DOHH2 (cell line): ENCODE results near the gene SLC6A17.

Experiments
- H3F3A ChIP-seq: fragments of 200-600 bp; sonication (generic), shearing (Covaris generic); 2 replicates; pipeline ENCODE4 v1.6.0; 2016; ENCODE audit warnings: antibody characterized with exemption, mild to moderate bottlenecking; ENCODE audit not compliant: control insufficient read depth, insufficient read depth
- H3K27ac ChIP-seq: fragments of 200-600 bp; sonication (generic); 2 replicates; pipeline ENCODE4 v1.5.1; 2014; ENCODE audit warnings: low read depth, mild to moderate bottlenecking, low read length, moderate library complexity
- H3K27me3 ChIP-seq: fragments of 200-600 bp; sonication (generic); 2 replicates; pipeline ENCODE4 v1.6.1; 2014; ENCODE audit warnings: mild to moderate bottlenecking, low read length, mixed read lengths; ENCODE audit not compliant: control insufficient read depth
- H3K36me3 ChIP-seq: fragments of 200-600 bp; sonication (generic); 2 replicates; pipeline ENCODE4 v1.6.1; 2014; ENCODE audit warnings: mild to moderate bottlenecking, low read length, moderate library complexity, mixed read lengths; ENCODE audit not compliant: control insufficient read depth
- H3K4me1 ChIP-seq: fragments of 200-600 bp; sonication (generic); 2 replicates; pipeline ENCODE4 v1.6.1; 2014; ENCODE audit warnings: mild to moderate bottlenecking, low read length, mixed read lengths; ENCODE audit not compliant: control insufficient read depth
- H3K4me2 ChIP-seq: fragments of 200-600 bp; sonication (generic); 2 replicates; pipeline ENCODE4 v1.6.0; 2014; ENCODE audit warnings: mild to moderate bottlenecking, low read length, moderate library complexity
- H3K4me3 ChIP-seq: fragments of 200-600 bp; sonication (generic); 2 replicates; pipeline ENCODE4 v1.5.1; 2014; ENCODE audit warnings: mild to moderate bottlenecking, low read length, mixed read lengths
- H3K79me2 ChIP-seq: fragments of 200-600 bp; sonication (generic); 2 replicates; pipeline ENCODE4 v1.6.1; 2014; ENCODE audit warnings: mild to moderate bottlenecking, low read length, mixed read lengths; ENCODE audit not compliant: control insufficient read depth
- H3K9me2 ChIP-seq: fragments of 200-600 bp; sonication (generic); replicated peaks from 2 replicates; pipeline ENCODE4 v1.6.1; 2014; ENCODE audit warnings: mild to moderate bottlenecking, low read length, mixed read lengths; ENCODE audit not compliant: control insufficient read depth
- H3K9me3 ChIP-seq: fragments of 200-600 bp; sonication (generic); 2 replicates; pipeline ENCODE4 v1.6.1; 2014; ENCODE audit warnings: antibody characterized with exemption, low read length, mixed read lengths; ENCODE audit not compliant: control insufficient read depth, insufficient read depth
- H4K20me1 ChIP-seq: fragments of 200-600 bp; sonication (generic); 2 replicates; pipeline ENCODE4 v1.6.0; 2014; ENCODE audit warnings: low read depth, mild to moderate bottlenecking, antibody characterized with exemption, low read length, moderate library complexity; ENCODE audit not compliant: control insufficient read depth, insufficient read depth
- EZH2phosphoT487 ChIP-seq: fragments of 200-600 bp; sonication (generic); IDR thresholded peaks from 2 replicates; pipeline ENCODE4 v1.6.1; 2017; ENCODE audit warnings: borderline replicate concordance, mild to moderate bottlenecking, antibody characterized with exemption, low read length, moderate library complexity, mixed read lengths
- TF ChIP-seq, protein P1 (sequence below): fragments of 200-600 bp; sonication (generic); IDR thresholded peaks from one replicate; pipeline ENCODE4 v1.5.1; 2014; ENCODE audit warnings: antibody characterized with exemption, mild to moderate bottlenecking, low read depth, low read length; ENCODE audit not compliant: poor library complexity, severe bottlenecking

The SLC6A17 gene

DNA sequence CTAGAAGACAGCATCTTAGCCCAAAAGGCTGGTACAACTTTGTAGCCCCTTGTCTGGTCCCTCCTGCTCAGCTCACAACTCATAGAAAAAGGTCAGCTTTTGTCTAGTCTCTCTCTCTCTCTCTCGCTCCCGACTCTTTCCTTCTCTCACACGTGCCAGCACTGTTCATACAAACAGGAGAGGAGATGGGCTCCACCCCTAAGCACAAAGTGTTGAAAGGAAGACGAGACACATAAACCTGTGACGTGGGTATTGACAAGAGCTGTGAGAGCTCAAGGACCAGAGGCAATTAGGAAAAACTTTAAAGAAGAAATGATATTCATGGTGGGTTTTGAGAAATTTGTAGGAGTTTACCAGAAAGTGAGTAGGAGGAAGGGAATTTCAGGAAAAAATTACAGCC lies 36.3 kb downstream of the SLC6A17 start:
- no peak overlapping the region for H3K4me3 ChIP-seq
- no peaks in the 10 kb centered on the region for H3K9me2 ChIP-seq
- no peak for TF ChIP-seq EZH2phosphoT487
- TF ChIP-seq, protein P1, sequence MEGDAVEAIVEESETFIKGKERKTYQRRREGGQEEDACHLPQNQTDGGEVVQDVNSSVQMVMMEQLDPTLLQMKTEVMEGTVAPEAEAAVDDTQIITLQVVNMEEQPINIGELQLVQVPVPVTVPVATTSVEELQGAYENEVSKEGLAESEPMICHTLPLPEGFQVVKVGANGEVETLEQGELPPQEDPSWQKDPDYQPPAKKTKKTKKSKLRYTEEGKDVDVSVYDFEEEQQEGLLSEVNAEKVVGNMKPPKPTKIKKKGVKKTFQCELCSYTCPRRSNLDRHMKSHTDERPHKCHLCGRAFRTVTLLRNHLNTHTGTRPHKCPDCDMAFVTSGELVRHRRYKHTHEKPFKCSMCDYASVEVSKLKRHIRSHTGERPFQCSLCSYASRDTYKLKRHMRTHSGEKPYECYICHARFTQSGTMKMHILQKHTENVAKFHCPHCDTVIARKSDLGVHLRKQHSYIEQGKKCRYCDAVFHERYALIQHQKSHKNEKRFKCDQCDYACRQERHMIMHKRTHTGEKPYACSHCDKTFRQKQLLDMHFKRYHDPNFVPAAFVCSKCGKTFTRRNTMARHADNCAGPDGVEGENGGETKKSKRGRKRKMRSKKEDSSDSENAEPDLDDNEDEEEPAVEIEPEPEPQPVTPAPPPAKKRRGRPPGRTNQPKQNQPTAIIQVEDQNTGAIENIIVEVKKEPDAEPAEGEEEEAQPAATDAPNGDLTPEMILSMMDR = no peak
- H3K27ac ChIP-seq = no peak overlapping the region
- no peaks in the 10 kb centered on the region for H3K9me3 ChIP-seq
- no peaks in the 10 kb centered on the region for H3K36me3 ChIP-seq
- H3K79me2 ChIP-seq = no peaks in the 10 kb centered on the region
- no peak overlapping the region for H3K4me2 ChIP-seq
- peaks cover 21% of the 10 kb centered on the region; the same call in 1 of the 2 replicates for H3K27me3 ChIP-seq
- H3F3A ChIP-seq = no peaks in the 10 kb centered on the region
- no peaks in the 10 kb centered on the region for H4K20me1 ChIP-seq
- H3K4me1 ChIP-seq = no peaks in the 10 kb centered on the region

DNA sequence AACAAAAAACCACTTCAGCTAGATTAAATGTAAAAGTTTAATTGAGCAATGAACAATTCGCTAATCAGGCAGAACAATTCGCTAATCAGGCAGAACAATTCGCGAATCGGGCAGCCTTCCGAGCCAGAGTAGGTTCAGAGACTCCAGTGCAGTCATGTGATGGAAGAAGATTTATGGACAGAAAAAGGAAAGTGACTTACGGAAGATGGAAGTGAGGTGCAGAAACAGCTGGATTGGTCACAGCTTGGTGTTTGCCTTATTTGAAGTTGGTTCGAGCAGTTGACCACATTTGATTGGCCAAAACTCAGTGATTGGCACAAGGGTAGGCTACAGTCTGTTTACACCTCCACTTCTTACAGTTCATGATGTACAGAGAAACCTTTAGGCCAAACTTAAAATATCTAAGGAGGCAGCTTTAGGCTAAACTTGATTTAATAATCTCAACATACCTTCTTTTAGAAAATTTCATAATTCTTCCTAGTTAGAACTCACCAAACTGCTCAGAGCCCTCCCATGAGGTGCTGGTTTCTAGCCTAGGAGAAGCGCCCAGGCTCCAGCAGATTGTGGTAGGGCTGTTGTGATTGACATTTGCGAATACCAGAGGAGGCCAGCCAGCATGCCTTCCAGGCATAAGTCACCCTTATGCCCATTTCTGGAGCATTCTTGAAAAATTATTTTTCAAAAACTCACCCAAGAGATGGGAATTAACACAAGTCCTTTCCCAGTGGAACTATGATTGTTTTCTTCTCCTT lies 37.0 kb downstream of the SLC6A17 start:
- Histone ChIP-seq H4K20me1 (no peaks in the 10 kb centered on the region), H3K4me2 (no peak overlapping the region), H3F3A (no peaks in the 10 kb centered on the region), H3K9me2 (no peaks in the 10 kb centered on the region), H3K9me3 (no peaks in the 10 kb centered on the region), H3K79me2 (no peaks in the 10 kb centered on the region), H3K4me3 (no peak overlapping the region), H3K36me3 (no peaks in the 10 kb centered on the region), H3K27ac (no peak overlapping the region), H3K27me3 (peaks cover 18% of the 10 kb centered on the region; the same call in 1 of the 2 replicates), H3K4me1 (no peaks in the 10 kb centered on the region)
- TF ChIP-seq, protein P1 = no peak
- no peak for TF ChIP-seq EZH2phosphoT487

DNA sequence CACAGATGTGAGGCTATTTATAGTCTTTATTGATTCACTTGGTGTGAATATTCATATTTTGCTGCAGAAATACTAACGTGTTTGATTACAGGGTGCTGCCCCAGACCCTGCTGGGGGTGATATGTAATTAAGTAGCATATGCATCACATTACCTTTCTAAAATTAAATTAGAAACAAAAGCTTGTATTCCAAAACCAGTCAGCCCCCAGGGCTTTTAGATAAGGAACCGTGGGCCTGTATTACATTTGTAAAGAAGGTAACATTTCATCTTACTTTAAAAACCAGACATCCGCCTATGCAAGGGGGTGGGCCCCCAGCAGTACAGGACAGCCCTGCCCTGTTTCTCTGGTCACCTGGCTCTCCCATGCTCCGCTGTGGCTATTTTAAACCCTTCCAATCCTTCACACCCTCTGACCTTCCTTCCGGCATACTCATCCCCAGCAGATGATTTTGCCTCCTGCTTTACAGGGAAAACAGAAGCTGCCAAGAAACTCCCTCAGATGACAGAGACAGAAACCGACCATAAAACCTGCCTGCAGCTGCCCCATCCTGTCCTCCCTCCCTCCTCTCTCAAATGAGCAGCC lies 37.8 kb downstream of the SLC6A17 start:
- Histone ChIP-seq H3K79me2 (no peaks in the 10 kb centered on the region), H3K27me3 (peaks cover 18% of the 10 kb centered on the region; the same call in 1 of the 2 replicates), H3K4me3 (no peak overlapping the region), H3K9me3 (no peaks in the 10 kb centered on the region), H3K9me2 (no peaks in the 10 kb centered on the region), H3K4me2 (no peak overlapping the region), H3K27ac (no peak overlapping the region), H4K20me1 (no peaks in the 10 kb centered on the region), H3K4me1 (no peaks in the 10 kb centered on the region), H3K36me3 (no peaks in the 10 kb centered on the region), H3F3A (no peaks in the 10 kb centered on the region)
- TF ChIP-seq, protein P1 = no peak
- TF ChIP-seq EZH2phosphoT487 = no peak
